Gastroesophageal sphincter (tissue), 3 donors: Measurements from ENCODE around the gene RABGAP1.

Source experiments
- CTCF ChIP-seq, 4 experiments: fragments of 200-600 bp in 2 of 4; fragments of 450-650 bp in 2 of 4; sonication (generic) in 1 of 4; IDR thresholded peaks; one replicate each; pipeline ENCODE4 v1.5.1; 2017 to 2019; ENCODE audit warnings: antibody characterized with exemption in 4 of 4, mild to moderate bottlenecking in 2 of 4, moderate library complexity in 2 of 4
- POLR2AphosphoS5 ChIP-seq: sonication (generic); formaldehyde crosslinking; IDR thresholded peaks from one replicate; pipeline ENCODE4 v1.6.1; 2017; ENCODE audit warnings: antibody characterized with exemption

DNA sequence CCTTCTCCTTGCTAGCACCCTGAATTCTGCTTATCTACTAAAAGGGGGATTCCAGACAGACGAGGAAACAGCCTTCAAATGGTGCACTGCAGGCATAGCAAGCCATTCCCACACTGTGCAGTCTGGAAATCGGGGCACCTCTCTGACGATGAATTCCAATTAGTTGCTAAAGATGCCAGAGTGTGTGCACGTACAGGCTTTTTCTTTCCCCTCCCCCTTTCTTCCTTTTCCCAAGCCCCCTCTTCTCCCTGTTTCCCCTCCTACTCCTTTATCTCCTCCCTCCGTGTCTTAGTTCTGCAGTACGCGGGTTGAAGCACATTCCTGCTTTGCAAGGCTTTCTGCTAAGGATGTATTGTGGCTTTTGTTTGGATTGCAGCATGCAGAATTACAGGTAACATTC, 92.5 kb downstream of the RABGAP1 start, which contains the start of gene GPR21:
- TF ChIP-seq CTCF (IDR thresholded peaks at IDR 0.05) (no peak), POLR2AphosphoS5 (no peak)
